GM18502 (cell line): ENCODE results near the gene PARD6A.
A peak's percentile ranks its signal among the peaks of the same experiment; 100 is the strongest.

Experiments used
- ATAC-seq: cut with Tn5 transposase; IDR thresholded peaks from one replicate; pipeline ENCODE4 v1.9.1; 2021; ENCODE audit warnings: mild to moderate bottlenecking; ENCODE audit not compliant: unreplicated experiment, poor library complexity

PARD6A gene

GRCh38 chr16:67653128-67653788, 7.5 kb upstream of the PARD6A start:
- ATAC-seq, result no peak

- ATAC-seq, result no peak
Observed at GRCh38 chr16:67653789-67654402, 6.9 kb upstream of the PARD6A start.

DNA sequence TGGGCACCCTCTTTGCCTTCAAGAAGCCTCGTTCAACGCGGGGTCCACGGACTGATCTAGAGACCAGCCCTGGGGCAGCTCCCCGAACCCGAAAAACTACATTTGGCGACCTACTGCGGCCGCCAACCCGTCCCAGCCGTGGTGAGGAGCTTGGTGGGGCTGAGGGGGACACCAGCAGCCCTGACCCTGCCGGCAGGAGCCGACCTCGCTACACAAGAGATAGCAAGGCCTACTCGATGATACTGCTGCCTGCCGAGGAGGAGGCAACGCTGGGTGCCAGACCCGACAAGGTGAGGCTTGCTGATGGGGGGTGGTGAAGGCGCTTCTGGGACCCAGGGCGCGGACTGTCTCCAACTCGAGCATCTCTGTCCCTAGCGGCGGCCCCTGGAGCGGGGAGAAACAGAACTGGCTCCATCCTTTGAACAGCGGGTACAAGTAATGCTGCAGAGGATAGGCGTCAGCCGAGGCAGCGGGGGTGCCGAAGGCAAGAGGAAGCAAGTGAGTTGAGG, 6.3 kb upstream of the PARD6A start:
- ATAC-seq, result no peak

DNA sequence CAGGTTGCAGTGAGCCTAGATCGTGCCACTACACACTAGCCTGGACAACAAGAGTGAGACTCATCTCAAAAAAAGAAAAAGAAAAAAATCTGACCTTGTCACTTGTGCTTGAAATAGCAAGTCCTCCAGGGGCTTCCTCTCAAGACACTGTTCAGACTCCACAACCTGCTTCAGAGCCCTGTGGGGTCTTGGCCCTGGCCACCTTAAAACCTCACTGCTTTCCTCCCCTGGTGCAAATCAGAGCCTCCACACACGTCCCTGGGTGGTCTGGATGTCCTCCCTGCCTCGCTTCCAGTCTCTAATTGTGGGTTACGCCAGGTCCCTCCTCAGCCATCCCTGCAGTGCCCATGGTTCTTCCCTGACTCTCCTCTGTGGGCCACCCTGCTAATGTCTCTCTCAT, 5.4 kb upstream of the PARD6A start:
- no peak for ATAC-seq

- no peak for ATAC-seq
Observed at GRCh38 chr16:67656344-67657016, 4.3 kb upstream of the PARD6A start.

GRCh38 chr16:67657017-67657608, 3.6 kb upstream of the PARD6A start:
- ATAC-seq, result no peak

DNA sequence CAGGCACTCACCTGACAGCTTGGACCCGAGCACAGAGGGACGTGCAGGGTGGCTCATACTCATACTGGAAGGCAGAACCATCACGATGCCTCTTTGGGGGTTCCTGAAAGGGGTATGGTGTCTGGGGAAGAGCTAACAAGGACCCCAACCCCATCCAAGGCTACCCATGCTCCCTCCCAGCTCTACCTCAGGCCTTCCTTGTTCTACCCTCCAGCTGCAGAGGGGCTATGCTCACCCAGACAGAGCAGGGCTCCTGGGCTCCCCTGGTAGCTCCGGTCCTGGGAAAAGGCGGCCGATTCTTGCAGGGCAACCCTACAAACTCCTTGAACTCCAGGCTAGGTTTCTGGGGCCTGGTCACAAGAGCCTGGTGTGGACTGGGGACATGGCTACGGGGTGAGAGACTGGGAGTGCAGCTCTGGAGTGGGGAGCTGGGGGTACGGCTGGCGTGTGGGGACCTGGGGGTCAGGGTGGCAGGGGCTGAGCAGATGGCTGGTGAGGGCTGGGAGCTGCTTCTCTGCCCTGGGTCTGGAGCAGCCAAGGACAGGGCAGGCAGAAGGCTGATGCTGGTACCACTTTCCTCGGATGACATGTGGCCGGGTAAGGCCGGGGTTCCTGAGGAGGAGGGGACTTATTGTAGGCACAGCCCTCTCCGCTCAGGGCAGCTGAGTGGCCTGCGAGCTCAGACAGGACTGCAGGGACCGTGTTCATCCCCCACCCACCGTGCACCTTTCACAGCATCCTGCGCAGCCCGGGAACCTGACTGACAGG, 2.8 kb upstream of the PARD6A start:
- ATAC-seq, result no peak

DNA sequence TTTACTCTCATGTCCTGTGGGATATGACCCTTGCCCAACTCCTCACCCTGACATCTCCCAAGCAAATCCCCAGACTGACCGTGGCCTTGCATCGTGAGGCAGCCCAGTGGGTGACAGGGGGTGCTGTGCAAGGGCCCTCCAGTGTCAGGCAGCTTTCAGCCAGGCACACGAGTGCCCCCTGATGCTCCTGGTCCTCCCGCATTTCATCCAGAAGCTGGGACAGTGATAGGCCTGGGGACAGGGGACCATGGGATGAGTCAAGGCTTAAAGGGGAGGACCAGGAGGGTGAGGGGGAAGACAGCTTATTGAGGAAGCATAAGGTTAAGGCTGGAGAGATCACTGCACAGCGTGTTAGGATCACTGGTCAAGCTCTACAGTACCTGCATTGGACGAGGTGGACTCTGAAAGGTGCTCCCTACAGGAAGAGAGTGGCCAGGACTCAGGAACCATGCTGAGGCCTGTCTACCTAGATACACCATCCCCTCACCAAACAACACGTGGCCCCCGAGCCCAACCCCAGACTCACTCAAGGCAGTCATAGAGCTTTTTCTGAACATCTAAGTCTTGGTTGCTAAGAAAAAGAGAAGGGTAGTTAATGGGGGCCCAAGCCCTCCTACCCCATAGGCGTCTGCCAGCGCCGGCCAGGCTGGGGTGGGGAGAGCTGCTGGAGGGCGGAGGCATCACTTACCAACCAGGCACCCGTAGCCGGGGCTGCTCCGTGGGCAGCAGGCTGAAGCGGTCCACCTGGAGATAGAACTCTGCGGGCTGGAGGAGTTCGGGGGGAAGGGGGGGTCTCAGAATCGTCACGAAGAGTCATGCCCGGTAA, 1.7 kb upstream of the PARD6A start:
- no peak for ATAC-seq

- peak; percentile 62 for ATAC-seq
Observed at GRCh38 chr16:67659675-67660563, 841 bp upstream of the PARD6A start, which contains the start of gene ACD. Gene ACD, minus strand, starts transcription at chr16:67660260. Its CDS starts 40 bp downstream, at chr16:67660220.

DNA sequence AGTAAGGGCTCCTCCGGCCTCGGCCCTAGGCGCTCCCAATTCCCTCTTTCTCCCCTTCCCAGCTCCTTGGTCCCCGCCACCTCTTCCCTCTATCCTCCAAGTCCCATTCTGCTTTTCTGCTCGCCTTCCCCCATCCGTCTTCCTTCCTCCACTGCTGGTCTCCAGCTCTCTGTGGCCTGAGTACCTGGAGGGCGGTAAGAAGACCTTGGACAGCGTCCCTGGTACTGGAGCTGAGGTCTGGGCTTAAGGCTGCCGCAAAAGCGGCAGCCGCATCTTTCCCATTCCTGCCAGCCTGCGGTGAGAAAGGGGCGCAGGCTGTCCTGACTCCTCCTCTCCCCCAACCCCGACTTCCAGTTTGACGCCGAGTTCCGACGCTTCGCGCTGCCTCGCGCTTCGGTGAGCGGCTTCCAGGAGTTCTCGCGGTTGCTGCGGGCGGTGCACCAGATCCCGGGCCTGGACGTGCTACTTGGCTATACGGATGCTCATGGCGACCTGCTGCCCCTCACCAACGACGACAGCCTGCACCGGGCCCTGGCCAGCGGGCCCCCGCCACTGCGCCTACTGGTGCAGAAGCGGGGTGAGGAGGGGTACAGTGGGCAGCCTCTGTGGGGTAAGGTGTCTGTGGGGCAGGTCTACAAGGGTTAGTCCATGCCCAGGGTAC, 471 bp downstream of the PARD6A start:
- no peak for ATAC-seq

DNA sequence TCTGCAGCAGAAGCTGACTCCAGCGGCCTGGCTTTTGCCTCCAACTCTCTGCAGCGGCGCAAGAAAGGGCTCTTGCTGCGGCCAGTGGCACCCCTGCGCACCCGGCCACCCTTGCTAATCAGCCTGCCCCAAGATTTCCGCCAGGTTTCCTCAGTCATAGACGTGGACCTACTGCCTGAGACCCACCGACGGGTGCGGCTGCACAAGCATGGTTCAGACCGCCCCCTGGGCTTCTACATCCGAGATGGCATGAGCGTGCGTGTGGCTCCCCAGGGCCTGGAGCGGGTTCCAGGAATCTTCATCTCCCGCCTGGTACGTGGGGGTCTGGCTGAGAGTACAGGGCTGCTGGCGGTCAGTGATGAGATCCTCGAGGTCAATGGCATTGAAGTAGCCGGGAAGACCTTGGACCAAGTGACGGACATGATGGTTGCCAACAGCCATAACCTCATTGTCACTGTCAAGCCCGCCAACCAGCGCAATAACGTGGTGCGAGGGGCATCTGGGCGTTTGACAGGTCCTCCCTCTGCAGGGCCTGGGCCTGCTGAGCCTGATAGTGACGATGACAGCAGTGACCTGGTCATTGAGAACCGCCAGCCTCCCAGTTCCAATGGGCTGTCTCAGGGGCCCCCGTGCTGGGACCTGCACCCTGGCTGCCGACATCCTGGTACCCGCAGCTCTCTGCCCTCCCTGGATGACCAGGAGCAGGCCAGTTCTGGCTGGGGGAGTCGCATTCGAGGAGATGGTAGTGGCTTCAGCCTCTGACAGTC, 1.3 kb downstream of the PARD6A start:
- ATAC-seq, result no peak

DNA sequence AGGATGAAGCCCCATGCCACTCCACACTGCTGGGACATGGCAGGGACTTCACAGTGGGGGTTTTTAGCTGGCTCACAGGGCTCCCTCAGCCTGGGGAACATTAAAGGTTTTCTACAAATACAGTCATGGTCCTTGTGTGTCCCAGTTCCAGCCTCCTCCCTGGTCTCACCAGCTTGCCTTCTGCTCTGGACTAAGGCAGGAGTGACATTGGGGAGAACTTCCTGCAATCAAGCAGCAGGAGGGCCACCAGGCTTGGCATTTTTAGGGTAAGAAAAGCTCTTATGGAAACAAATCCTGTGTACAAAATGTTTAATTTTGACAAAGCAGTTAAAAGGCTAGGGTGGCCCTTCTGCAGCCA, 1.9 kb downstream of the PARD6A start:
- no peak for ATAC-seq

DNA sequence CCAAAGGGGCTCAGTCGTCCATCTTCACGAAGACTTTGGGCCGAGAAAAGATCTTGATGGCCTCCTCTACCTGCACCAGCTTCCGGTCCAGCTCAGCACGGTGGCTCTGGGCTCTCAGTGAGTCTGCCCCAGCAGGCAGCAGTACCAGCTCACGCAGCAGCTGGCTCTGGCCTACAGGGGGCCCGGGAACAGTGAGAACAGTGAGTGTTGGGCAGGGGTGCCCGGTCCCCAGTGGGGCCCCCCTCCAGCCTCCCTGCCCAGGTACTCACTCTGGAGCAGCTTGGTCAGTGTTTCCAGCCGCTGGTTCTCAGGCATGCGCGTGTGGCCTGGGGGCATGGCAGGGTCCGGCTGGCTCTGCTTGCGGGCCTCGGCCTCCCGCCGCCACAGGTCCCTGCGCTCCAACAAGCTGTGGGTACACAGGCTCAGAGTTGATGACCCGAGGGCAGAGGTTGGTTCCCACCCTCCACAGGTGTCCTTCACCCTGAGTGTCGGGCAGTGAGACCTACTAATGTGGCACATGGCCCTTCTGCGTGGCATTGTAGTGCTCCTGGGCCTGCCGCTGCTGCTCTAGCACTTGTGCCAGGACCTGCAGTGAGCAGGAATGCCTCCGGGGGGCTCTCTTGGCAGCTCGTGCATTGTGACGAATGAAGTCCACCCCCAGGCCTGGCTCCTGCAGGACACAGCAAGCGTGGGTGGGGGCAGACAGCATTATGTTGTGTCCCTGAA, 2.6 kb downstream of the PARD6A start:
- no peak for ATAC-seq

- ATAC-seq, result no peak
Observed at GRCh38 chr16:67663877-67664222, 3.1 kb downstream of the PARD6A start.

- no peak for ATAC-seq
Observed at GRCh38 chr16:67664258-67664657, 3.5 kb downstream of the PARD6A start.

GRCh38 chr16:67664871-67665270, 4.1 kb downstream of the PARD6A start:
- no peak for ATAC-seq

- ATAC-seq, result no peak
Observed at GRCh38 chr16:67665598-67665997, 4.8 kb downstream of the PARD6A start.
